Choroid plexus epithelial cell (primary cell): ENCODE data around the gene CLCA4.
"Not testable (repeated sequence)": the region's sequence is repeated elsewhere in the genome, so short reads cannot be mapped to it uniquely, and the experiment has no call there.

Source experiments
- DNase-seq: peaks from one replicate; pipeline ENCODE4 v3.0.0-alpha.2; 2010; ENCODE audit warnings: low read depth
- H3K4me3 ChIP-seq: 2 replicates; pipeline ENCODE4 v1.5.1; 2011; ENCODE audit warnings: low read depth, mild to moderate bottlenecking, control low read depth, low read length, moderate library complexity
- CTCF ChIP-seq: conservative IDR thresholded peaks from 2 replicates; pipeline ENCODE4 v1.5.1; 2011; ENCODE audit warnings: low read depth, mild to moderate bottlenecking, control low read depth, inconsistent platforms, low read length, moderate library complexity

The CLCA4 gene

GRCh38 chr1:86582161-86582560 lies 35.3 kb downstream of the CLCA4 start:
- no peak for DNase-seq
- TF ChIP-seq CTCF = no peak
- no peak overlapping the region for H3K4me3 ChIP-seq

- no peak for DNase-seq
- no peak for TF ChIP-seq CTCF
- no peak overlapping the region for H3K4me3 ChIP-seq
These were observed 36.2 kb downstream of the CLCA4 start for GRCh38 chr1:86583032-86583431.

- no peak for TF ChIP-seq CTCF
- no peak overlapping the region for H3K4me3 ChIP-seq
- no peak for DNase-seq
These were observed 36.7 kb downstream of the CLCA4 start for GRCh38 chr1:86583593-86583992.

GRCh38 chr1:86594284-86594770 lies 47.4 kb downstream of the CLCA4 start:
- no peak for TF ChIP-seq CTCF
- no peak for DNase-seq
- H3K4me3 ChIP-seq = no peak overlapping the region

- TF ChIP-seq CTCF = no peak
- no peak for DNase-seq
- H3K4me3 ChIP-seq = no peak overlapping the region
These were observed 49.3 kb downstream of the CLCA4 start for GRCh38 chr1:86596224-86596623.

- TF ChIP-seq CTCF = no peak
- DNase-seq = no peak
These were observed 49.9 kb downstream of the CLCA4 start for GRCh38 chr1:86596741-86597290.

GRCh38 chr1:86606080-86606479 lies 59.2 kb downstream of the CLCA4 start:
- not testable (repeated sequence) for H3K4me3 ChIP-seq

More at GRCh38 chr1:86596741-86597290, 49.9 kb downstream of the CLCA4 start:
- no peak overlapping the region for H3K4me3 ChIP-seq

GRCh38 chr1:86616433-86616832 lies 69.6 kb downstream of the CLCA4 start:
- no peak for DNase-seq
- TF ChIP-seq CTCF = no peak
- H3K4me3 ChIP-seq = no peak overlapping the region

More at GRCh38 chr1:86606080-86606479, 59.2 kb downstream of the CLCA4 start:
- DNase-seq = not testable (repeated sequence)
